Activated naive CD4-positive, alpha-beta T cell treated with anti-CD3 and anti-CD28 coated beads, Interleukin-2, amount 50 U/mL, for 72 hours (primary cell): Measurements from ENCODE around the gene FGD6. TPM values are rescaled to one million over a fixed set of nuclear protein-coding genes. Genes with fewer than 3 reads are reported as not detected.
"Not testable (repeated sequence)": the region's sequence is repeated elsewhere in the genome, so short reads cannot be mapped to it uniquely, and the experiment has no call there.

Experiments
- ATAC-seq, 2 donors: fragments of 150-1000 bp; cut with Tn5 transposase; 2 replicates each; pipeline ENCODE4 v1.10.0; 2021; ENCODE audit warnings: mild to moderate bottlenecking in 2 of 2, moderate library complexity in 2 of 2
- DNase-seq, 2 donors: peaks; one replicate each; pipeline ENCODE4 v3.0.0; 2021 to 2022; ENCODE audit warnings: low spot score in 2 of 2
- H3K27ac Mint-ChIP-seq, 2 donors: one replicate each; pipeline ENCODE4 v1.8.0; 2022; ENCODE audit warnings: mild to moderate bottlenecking in 2 of 2, mixed read lengths in 2 of 2
- H3K36me3 Mint-ChIP-seq, 2 donors: one replicate each; pipeline ENCODE4 v1.8.0; 2022; ENCODE audit warnings: mixed read lengths in 2 of 2
- H3K9me3 Mint-ChIP-seq, 2 donors: one replicate each; pipeline ENCODE4 v1.8.0; 2022; ENCODE audit warnings: mixed read lengths in 2 of 2
- total RNA-seq, 2 donors: library from RNA; stranded (reverse); gene quantifications; one replicate each; pipeline ENCODE4 v1.2.3, GENCODE V29; 2022

FGD6 gene
- total RNA-seq, 2 donors from 2014 or later = 1.4 to 1.8 TPM

- DNase-seq (no peak), ATAC-seq (peak in 1 of 2 donors; percentile 54)
- Mint-ChIP-seq H3K27ac (peak overlapping the region in 1 of 2 donors; percentile 65), H3K9me3 (no peaks in the 10 kb centered on the region), H3K36me3 (peaks cover 0 to 7% of the 10 kb centered on the region in 2 donors)
These were observed 23.3 kb upstream of the FGD6 start for GRCh38 chr12:95240556-95240955.

GRCh38 chr12:95239835-95240234 lies 22.6 kb upstream of the FGD6 start:
- not testable (repeated sequence) for H3K36me3 Mint-ChIP-seq, ATAC-seq, H3K9me3 Mint-ChIP-seq, DNase-seq
- peak overlapping the region in 1 of 2 donors; percentile 32 for H3K27ac Mint-ChIP-seq

GRCh38 chr12:95239216-95239615 lies 21.9 kb upstream of the FGD6 start:
- Mint-ChIP-seq H3K36me3 (peaks cover 0 to 12% of the 10 kb centered on the region in 2 donors), H3K9me3 (no peaks in the 10 kb centered on the region), H3K27ac (peak overlapping the region in 1 of 2 donors; percentile 32)
- ATAC-seq (no peak), DNase-seq (no peak)

GRCh38 chr12:95238150-95238549 lies 20.9 kb upstream of the FGD6 start:
- ATAC-seq = no peak
- H3K36me3 Mint-ChIP-seq = peaks cover 0 to 12% of the 10 kb centered on the region in 2 donors
- H3K27ac Mint-ChIP-seq = no peak overlapping the region
- no peaks in the 10 kb centered on the region for H3K9me3 Mint-ChIP-seq
- DNase-seq = no peak

- ATAC-seq (no peak), DNase-seq (no peak)
- Mint-ChIP-seq H3K9me3 (no peaks in the 10 kb centered on the region), H3K27ac (no peak overlapping the region), H3K36me3 (peaks cover 0 to 17% of the 10 kb centered on the region in 2 donors)
These were observed 20.0 kb upstream of the FGD6 start for GRCh38 chr12:95237315-95237714.

- peaks cover 0 to 17% of the 10 kb centered on the region in 2 donors for H3K36me3 Mint-ChIP-seq
These were observed 18.4 kb upstream of the FGD6 start for GRCh38 chr12:95235621-95236020.

GRCh38 chr12:95234187-95234586 lies 16.9 kb upstream of the FGD6 start:
- not testable (repeated sequence) for H3K9me3 Mint-ChIP-seq, ATAC-seq, H3K27ac Mint-ChIP-seq, DNase-seq
- H3K36me3 Mint-ChIP-seq = peaks cover 0 to 17% of the 10 kb centered on the region in 2 donors

More at GRCh38 chr12:95235621-95236020, 18.4 kb upstream of the FGD6 start:
- DNase-seq, ATAC-seq, H3K27ac Mint-ChIP-seq, H3K9me3 Mint-ChIP-seq: not testable (repeated sequence)

GRCh38 chr12:95231190-95231589 lies 13.9 kb upstream of the FGD6 start:
- no peak for DNase-seq
- ATAC-seq = no peak
- no peaks in the 10 kb centered on the region for H3K9me3 Mint-ChIP-seq
- H3K36me3 Mint-ChIP-seq = peaks cover 0 to 16% of the 10 kb centered on the region in 2 donors
- no peak overlapping the region for H3K27ac Mint-ChIP-seq

- H3K36me3 Mint-ChIP-seq = peaks cover 0 to 11% of the 10 kb centered on the region in 2 donors
- no peaks in the 10 kb centered on the region for H3K9me3 Mint-ChIP-seq
- H3K27ac Mint-ChIP-seq = no peak overlapping the region
- DNase-seq (no peak), ATAC-seq (no peak)
These were observed 13.0 kb upstream of the FGD6 start for GRCh38 chr12:95230313-95230712.

- no peak overlapping the region for H3K27ac Mint-ChIP-seq
- peaks cover 0 to 14% of the 10 kb centered on the region in 2 donors for H3K36me3 Mint-ChIP-seq
- ATAC-seq (no peak), DNase-seq (no peak)
- no peaks in the 10 kb centered on the region for H3K9me3 Mint-ChIP-seq
These were observed 12.4 kb upstream of the FGD6 start for GRCh38 chr12:95229636-95230035.

GRCh38 chr12:95228617-95229016 lies 11.3 kb upstream of the FGD6 start:
- peaks cover 0 to 16% of the 10 kb centered on the region in 2 donors for H3K36me3 Mint-ChIP-seq
- no peak for ATAC-seq
- DNase-seq = no peak
- no peaks in the 10 kb centered on the region for H3K9me3 Mint-ChIP-seq
- H3K27ac Mint-ChIP-seq = no peak overlapping the region

- no peak for ATAC-seq
- DNase-seq = no peak
- peaks cover 0 to 16% of the 10 kb centered on the region in 2 donors for H3K36me3 Mint-ChIP-seq
- H3K9me3 Mint-ChIP-seq = no peaks in the 10 kb centered on the region
- H3K27ac Mint-ChIP-seq = no peak overlapping the region
These were observed 10.6 kb upstream of the FGD6 start for GRCh38 chr12:95227818-95228356.

- DNase-seq = no peak
- peaks cover 0 to 11% of the 10 kb centered on the region in 2 donors for H3K36me3 Mint-ChIP-seq
- no peak for ATAC-seq
- no peaks in the 10 kb centered on the region for H3K9me3 Mint-ChIP-seq
- no peak overlapping the region for H3K27ac Mint-ChIP-seq
These were observed 8.5 kb upstream of the FGD6 start for GRCh38 chr12:95225645-95226212.

- ATAC-seq = peak; percentile 57 to 59
- Mint-ChIP-seq H3K27ac (peak overlapping the region in 1 of 2 donors; percentile 66), H3K9me3 (no peaks in the 10 kb centered on the region), H3K36me3 (peaks cover 0 to 22% of the 10 kb centered on the region in 2 donors)
- no peak for DNase-seq
These were observed 7.2 kb upstream of the FGD6 start for GRCh38 chr12:95224202-95225170.

GRCh38 chr12:95220726-95221125 lies 3.5 kb upstream of the FGD6 start:
- Mint-ChIP-seq H3K27ac (no peak overlapping the region), H3K9me3 (no peaks in the 10 kb centered on the region), H3K36me3 (peaks cover 25 to 28% of the 10 kb centered on the region in 2 donors)
- no peak for DNase-seq
- ATAC-seq = no peak

- Mint-ChIP-seq H3K36me3 (peaks cover 25 to 28% of the 10 kb centered on the region in 2 donors), H3K27ac (no peak overlapping the region), H3K9me3 (no peaks in the 10 kb centered on the region)
- DNase-seq (no peak), ATAC-seq (no peak)
These were observed 2.9 kb upstream of the FGD6 start for GRCh38 chr12:95220190-95220589.
